Measurements from ENCODE around the gene ABCA4. TPM values are rescaled to one million over a fixed set of nuclear protein-coding genes. Genes with fewer than 3 reads are reported as not detected.

ABCA4 gene
- total RNA-seq, 1 donor from 2014 or later: 1.2 TPM

DNA sequence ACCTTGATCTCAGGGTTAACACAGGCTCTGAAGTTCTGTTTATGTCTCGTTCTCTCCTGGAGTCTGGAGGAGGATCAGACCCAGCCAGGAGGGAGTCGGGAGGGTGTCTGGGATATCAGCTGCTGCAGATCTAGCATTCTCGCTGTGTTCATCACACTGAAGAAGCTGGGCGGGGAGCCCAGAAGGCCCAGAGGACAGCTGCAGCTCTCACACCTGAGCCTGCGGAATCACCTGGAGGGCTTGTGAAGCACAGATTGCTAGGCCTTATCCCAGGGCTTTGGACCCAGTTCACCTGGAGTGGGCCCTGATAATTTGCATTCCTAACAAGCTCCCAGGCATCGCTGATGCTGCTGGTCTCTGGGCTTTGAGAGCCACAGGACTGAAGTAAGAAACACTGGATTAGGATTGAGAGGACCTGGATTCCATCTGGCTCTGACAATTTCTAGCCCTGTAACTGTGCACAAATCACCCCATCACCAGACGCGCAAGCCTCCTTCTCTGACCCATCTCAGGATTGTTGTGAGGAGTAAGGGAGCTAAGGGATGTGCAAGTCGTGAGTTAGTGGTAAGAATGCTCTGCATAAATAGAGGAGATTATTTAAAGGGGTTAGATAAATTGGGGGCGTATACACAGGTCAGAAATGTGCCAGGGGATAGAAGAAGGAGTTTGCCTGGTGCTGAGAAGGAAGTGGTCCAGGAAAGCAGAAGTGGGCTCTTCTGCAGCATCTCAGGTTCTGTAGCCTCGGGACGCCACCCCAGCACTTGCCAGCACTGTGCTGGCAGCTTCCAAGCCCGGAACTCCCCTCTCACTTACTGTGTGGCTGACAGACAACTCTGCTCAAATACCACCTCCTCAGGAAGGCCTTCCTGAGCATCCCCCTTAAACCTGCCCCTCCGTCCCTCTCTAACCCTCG is 19.1 kb downstream of the ABCA4 start:
- no peak overlapping the region for H2AFZ ChIP-seq (replicated peaks)
- Mint-ChIP-seq H3K27me3 (ENCODE audit: insufficient read depth, low read depth) (peaks cover 11% of the 10 kb centered on the region), H3K4me1 (peaks cover 45% of the 10 kb centered on the region), H3K36me3 (no peaks in the 10 kb centered on the region), H3K4me3 (no peak overlapping the region), H3K9me3 (no peaks in the 10 kb centered on the region), H3K27ac (peak overlapping the region; percentile 27)
- no peak overlapping the region for H3K4me3 ChIP-seq
- no peaks in the 10 kb centered on the region for H3K79me2 ChIP-seq (ENCODE audit: low read depth)
- no peaks in the 10 kb centered on the region for H3F3A ChIP-seq (ENCODE audit: low read depth)
- no peaks in the 10 kb centered on the region for H3K27me3 ChIP-seq
- H3K4me1 ChIP-seq: peaks cover 32% of the 10 kb centered on the region
- H3K9me3 ChIP-seq (ENCODE audit: low read depth): no peaks in the 10 kb centered on the region
- TF ChIP-seq EZH2 (IDR thresholded peaks at IDR 0.05): no peak
- TF ChIP-seq EZH2phosphoT487 (IDR thresholded peaks at IDR 0.05): no peak
- TF ChIP-seq, protein P1, sequence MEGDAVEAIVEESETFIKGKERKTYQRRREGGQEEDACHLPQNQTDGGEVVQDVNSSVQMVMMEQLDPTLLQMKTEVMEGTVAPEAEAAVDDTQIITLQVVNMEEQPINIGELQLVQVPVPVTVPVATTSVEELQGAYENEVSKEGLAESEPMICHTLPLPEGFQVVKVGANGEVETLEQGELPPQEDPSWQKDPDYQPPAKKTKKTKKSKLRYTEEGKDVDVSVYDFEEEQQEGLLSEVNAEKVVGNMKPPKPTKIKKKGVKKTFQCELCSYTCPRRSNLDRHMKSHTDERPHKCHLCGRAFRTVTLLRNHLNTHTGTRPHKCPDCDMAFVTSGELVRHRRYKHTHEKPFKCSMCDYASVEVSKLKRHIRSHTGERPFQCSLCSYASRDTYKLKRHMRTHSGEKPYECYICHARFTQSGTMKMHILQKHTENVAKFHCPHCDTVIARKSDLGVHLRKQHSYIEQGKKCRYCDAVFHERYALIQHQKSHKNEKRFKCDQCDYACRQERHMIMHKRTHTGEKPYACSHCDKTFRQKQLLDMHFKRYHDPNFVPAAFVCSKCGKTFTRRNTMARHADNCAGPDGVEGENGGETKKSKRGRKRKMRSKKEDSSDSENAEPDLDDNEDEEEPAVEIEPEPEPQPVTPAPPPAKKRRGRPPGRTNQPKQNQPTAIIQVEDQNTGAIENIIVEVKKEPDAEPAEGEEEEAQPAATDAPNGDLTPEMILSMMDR (IDR thresholded peaks at IDR 0.05): no peak
- H3K9ac ChIP-seq: no peak overlapping the region
- H4K20me1 ChIP-seq (ENCODE audit: low read depth): no peaks in the 10 kb centered on the region
- no peak overlapping the region for H3K27ac ChIP-seq
- DNase-seq (ENCODE audit: low spot score): no peak
- no peak overlapping the region for H3K4me2 ChIP-seq
- H3K36me3 ChIP-seq: no peaks in the 10 kb centered on the region

DNA sequence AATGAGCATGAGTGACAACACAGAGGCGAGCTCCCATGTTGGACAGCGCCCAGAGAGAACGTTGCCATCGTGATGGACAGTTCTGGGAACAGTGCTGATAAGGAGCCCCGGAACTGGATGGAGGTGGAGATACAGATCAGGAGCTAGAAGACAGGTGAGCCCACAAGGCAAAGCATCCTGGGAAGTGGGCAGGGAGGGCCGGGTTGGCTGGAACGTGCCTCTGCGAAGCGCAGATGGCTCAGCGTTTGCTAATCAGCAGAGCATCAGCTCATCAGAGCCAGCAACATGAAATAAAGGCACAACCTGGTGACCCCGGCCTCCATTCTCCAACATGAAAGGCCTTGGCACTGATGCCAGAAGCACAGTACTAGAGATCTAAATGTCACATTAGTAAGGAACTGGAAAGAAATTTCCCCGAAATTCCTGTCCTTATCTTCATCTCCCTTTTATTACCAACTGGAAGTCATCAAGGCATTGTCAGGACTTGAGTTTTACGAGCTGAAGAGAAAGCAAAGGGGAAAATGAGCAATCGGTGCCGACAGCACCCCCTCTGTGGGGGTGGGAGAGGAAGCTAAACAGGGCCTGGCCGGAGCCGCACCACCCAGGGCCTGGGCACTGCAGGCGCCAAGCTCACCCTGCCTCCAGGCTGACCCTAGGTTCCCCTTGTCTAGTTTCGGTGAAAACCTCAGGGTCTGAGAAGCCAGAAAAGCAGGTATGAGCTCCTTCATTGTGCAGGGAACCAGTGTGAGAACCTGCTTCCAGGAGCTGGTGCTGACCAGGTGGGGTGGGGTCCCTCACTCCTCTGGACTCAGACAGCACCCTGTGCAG is 19.9 kb downstream of the ABCA4 start:
- Histone ChIP-seq H3K27me3 (no peaks in the 10 kb centered on the region), H3K4me3 (no peak overlapping the region), H4K20me1 (ENCODE audit: low read depth) (no peaks in the 10 kb centered on the region), H2AFZ (replicated peaks) (no peak overlapping the region), H3K27ac (no peak overlapping the region), H3K36me3 (no peaks in the 10 kb centered on the region), H3K79me2 (ENCODE audit: low read depth) (no peaks in the 10 kb centered on the region), H3K4me1 (peaks cover 32% of the 10 kb centered on the region), H3K4me2 (no peak overlapping the region), H3K9ac (no peak overlapping the region), H3K9me3 (ENCODE audit: low read depth) (no peaks in the 10 kb centered on the region), H3F3A (ENCODE audit: low read depth) (no peaks in the 10 kb centered on the region)
- TF ChIP-seq EZH2 (IDR thresholded peaks at IDR 0.05) (no peak), EZH2phosphoT487 (IDR thresholded peaks at IDR 0.05) (no peak)
- TF ChIP-seq, protein P1 (IDR thresholded peaks at IDR 0.05): no peak
- H3K36me3 Mint-ChIP-seq: no peaks in the 10 kb centered on the region
- no peaks in the 10 kb centered on the region for H3K9me3 Mint-ChIP-seq
- peaks cover 45% of the 10 kb centered on the region for H3K4me1 Mint-ChIP-seq
- H3K27ac Mint-ChIP-seq: no peak overlapping the region
- no peak overlapping the region for H3K4me3 Mint-ChIP-seq
- peaks cover 11% of the 10 kb centered on the region for H3K27me3 Mint-ChIP-seq (ENCODE audit: insufficient read depth, low read depth)
- DNase-seq (ENCODE audit: low spot score): no peak

DNA sequence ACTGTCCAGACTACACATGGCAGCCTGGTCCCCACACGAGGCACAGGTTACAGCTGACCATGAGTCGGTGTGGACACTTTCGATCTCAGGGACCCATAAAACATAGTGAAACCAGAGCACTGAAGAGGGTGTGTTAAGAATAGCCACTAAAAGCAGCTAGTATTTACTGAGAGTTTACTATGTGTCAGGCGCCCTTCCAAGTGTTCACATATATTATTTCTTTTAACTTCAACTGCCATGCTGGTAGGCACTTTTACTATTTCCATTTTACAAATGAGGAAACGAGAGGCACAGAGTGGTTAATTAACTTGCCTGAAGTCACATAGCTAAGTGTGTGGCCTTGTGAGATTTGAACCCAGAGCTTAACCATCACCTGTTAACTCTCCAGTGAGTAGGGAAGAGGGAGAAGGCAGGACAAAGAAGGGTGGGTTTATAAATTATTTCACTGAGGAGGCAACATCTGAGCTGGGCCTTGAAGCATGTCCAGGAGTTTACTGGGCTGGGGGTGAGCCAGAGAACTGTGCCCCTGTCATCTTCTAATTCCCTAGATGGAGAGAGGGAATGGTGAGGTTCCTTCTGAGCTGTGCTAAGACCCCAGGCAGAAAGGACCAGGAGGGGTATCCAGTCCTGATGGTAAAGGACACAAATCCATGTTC is 20.7 kb downstream of the ABCA4 start:
- peaks cover 24% of the 10 kb centered on the region for H3K4me1 ChIP-seq
- H4K20me1 ChIP-seq (ENCODE audit: low read depth): no peaks in the 10 kb centered on the region
- no peaks in the 10 kb centered on the region for H3K27me3 ChIP-seq
- no peak for DNase-seq (ENCODE audit: low spot score)
- TF ChIP-seq EZH2phosphoT487 (IDR thresholded peaks at IDR 0.05): no peak
- TF ChIP-seq EZH2 (IDR thresholded peaks at IDR 0.05): no peak
- TF ChIP-seq, protein P1 (IDR thresholded peaks at IDR 0.05): no peak
- H3K4me3 Mint-ChIP-seq: no peak overlapping the region
- H3K79me2 ChIP-seq (ENCODE audit: low read depth): no peaks in the 10 kb centered on the region
- H3K4me3 ChIP-seq: no peak overlapping the region
- H2AFZ ChIP-seq (replicated peaks): no peak overlapping the region
- no peak overlapping the region for H3K9ac ChIP-seq
- peak overlapping the region; percentile 57 for H3K27ac Mint-ChIP-seq
- H3K36me3 ChIP-seq: no peaks in the 10 kb centered on the region
- H3K27me3 Mint-ChIP-seq (ENCODE audit: insufficient read depth, low read depth): peaks cover 10% of the 10 kb centered on the region
- H3K36me3 Mint-ChIP-seq: peaks cover 2% of the 10 kb centered on the region
- H3F3A ChIP-seq (ENCODE audit: low read depth): no peaks in the 10 kb centered on the region
- H3K4me2 ChIP-seq: no peak overlapping the region
- H3K9me3 ChIP-seq (ENCODE audit: low read depth): no peaks in the 10 kb centered on the region
- no peaks in the 10 kb centered on the region for H3K9me3 Mint-ChIP-seq
- H3K27ac ChIP-seq: no peak overlapping the region
- H3K4me1 Mint-ChIP-seq: peaks cover 45% of the 10 kb centered on the region

Measured in neural progenitor cell (in vitro differentiated cells).